ENCODE data around the gene SRSF3. TPM values are rescaled to one million over a fixed set of nuclear protein-coding genes. Genes with fewer than 3 reads are reported as not detected.
A peak's percentile ranks its signal among the peaks of the same experiment; 100 is the strongest.

Gene SRSF3
- total and polyA plus RNA-seq, 9 of the 15 experiments (the other 6 are each of a cell fraction or from before 2014, with no cell fraction given) = 337 to 1,200 (median 518) TPM

- TF ChIP-seq DDX20 (tag; IDR thresholded peaks at IDR 0.05; ENCODE audit: low read depth) = no peak
- no peak for TF ChIP-seq TSHZ1 (CRISPR knock-in tag; IDR thresholded peaks at IDR 0.05)
- TF ChIP-seq CEBPB (tag; IDR thresholded peaks at IDR 0.05) = peak; percentile 98
- peak; percentile 39; the same call in 1 of the 2 replicates for TF ChIP-seq MGA (IDR thresholded peaks at IDR 0.05)
- no peak for TF ChIP-seq TARDBP (IDR thresholded peaks at IDR 0.05)
- no peak for TF ChIP-seq DNMT1 (IDR thresholded peaks at IDR 0.05)
- TF ChIP-seq SMARCA5 (IDR thresholded peaks at IDR 0.05) = peak; percentile 43; the same call in 1 of the 2 replicates
- no peak for TF ChIP-seq SAFB (IDR thresholded peaks at IDR 0.05; ENCODE audit: borderline replicate concordance, low read depth, low read length)
- no peak for TF ChIP-seq BMI1 (IDR thresholded peaks at IDR 0.05; ENCODE audit: low read length)
- TF ChIP-seq ATF3 (IDR thresholded peaks at IDR 0.05) = peak; percentile 99
- peak; percentile 94; the same call in 1 of the 2 replicates for TF ChIP-seq ATF3 (CRISPR knock-in tag; conservative IDR thresholded peaks at IDR 0.05)
- peak; percentile 58; the same call in 1 of the 2 replicates for TF ChIP-seq MAFF (IDR thresholded peaks at IDR 0.05; ENCODE audit: low read length)
- no peak for TF ChIP-seq ZNF561 (CRISPR knock-in tag; conservative IDR thresholded peaks at IDR 0.05)
Observed at GRCh38 chr6:36615018-36615761, 21.0 kb downstream of the SRSF3 start (continued).
